Raji (cell line): ENCODE data around the gene CASZ1.

ENCODE experiments used
- POLR2A ChIP-seq: IDR thresholded peaks from 2 replicates; pipeline ENCODE4 v1.6.1; 2011; ENCODE audit warnings: low read depth, low read length, control low read depth; ENCODE audit not compliant: insufficient read depth

Gene CASZ1

GRCh38 chr1:10625076-10625475, 171.4 kb downstream of the CASZ1 start:
- no peak for TF ChIP-seq POLR2A

DNA sequence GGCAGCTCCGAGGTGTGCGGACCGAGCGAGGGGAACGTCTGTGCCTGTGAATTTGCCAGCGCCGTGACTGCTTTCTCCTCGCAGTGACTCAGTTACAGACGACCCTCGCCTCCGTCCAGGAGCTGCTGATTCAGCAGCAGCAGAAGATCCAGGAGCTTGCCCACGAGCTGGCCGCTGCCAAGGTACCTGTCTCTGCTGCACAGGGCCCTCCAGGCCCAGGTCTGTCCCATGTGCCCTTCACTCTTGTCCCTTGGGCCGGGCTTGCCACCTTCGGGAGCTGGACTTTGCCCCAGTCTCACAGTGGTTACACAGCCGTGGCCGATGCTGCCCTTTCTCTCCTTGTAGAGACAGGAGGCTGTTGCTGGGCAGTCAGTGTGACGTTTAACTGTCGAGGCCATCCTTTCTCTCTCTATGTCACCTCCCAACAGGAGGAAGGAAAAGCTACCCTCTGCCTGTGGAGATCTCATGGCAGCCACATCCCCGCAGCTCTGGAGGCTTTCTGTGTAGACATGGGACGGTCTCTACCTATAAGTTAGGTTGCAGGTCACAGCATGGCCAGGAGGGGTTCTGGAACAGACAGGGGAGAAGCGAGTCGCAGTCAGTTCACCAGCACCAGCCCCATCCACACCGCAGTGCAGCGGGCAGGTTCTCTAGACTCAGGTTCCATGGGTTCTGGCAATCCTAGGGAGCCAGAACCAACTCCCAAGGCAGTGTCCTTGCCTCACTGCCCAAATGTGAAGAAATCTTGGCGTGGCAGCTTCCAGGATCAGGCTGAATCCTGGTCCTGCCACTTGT, 172.0 kb downstream of the CASZ1 start:
- no peak for TF ChIP-seq POLR2A

DNA sequence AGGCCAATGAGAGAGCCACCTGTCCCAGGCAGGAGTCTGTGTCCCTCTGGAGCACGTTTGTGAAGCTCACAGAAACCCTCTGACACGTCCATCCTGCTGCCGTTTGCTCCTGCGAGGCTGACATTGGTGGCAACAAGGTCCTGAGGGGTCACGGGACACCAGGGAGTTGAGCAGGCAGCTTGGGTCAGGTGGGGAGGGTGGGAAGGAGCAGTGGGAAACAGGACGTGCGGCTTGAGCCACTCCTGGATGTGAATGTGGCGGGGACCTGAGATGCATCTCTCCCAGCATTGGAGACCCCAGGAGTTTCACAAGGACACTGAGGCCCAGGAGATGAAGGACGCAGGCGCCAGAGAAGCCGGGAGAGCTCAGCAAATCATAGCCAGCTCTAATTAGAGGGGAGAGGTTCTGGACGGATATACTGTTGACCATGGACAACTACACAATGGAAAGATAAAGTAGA, 172.7 kb downstream of the CASZ1 start:
- no peak for TF ChIP-seq POLR2A

DNA sequence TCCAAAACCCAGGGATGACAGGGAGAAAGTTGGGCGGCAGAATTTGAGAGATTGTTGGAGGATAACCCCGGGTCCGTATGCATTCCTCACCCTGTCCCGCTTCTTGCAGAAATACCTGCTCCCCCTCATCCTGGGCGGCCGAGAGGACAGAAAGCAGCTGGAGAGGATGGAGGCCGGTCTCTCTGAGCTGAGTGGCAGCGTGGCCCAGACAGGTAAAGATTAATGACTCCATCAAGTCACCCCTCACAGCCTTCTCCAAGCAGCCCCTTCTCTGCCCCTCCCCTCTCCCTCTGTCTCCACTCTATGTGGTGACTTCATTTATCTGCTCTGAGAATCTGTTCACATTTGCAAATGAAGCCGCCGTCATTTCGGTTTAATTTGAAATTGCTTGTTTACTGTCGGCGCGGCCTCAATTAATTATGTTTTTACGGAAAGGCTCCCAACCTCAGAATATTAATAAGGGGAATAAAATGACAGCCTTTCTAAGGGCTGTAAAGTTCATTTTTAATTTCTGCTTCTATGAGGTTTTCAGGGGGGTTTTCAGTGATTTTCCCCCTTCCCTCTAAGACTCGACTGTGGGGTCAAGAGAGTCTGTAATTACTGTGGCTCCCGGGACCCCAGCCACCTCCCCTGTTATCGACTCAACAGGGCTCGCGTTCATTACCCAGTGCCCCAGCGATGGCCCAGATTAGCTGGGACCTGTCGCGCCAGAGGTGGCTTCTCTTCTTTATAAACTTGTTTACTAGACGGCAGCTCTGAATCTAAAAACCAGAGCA, 173.3 kb downstream of the CASZ1 start:
- TF ChIP-seq POLR2A: no peak

DNA sequence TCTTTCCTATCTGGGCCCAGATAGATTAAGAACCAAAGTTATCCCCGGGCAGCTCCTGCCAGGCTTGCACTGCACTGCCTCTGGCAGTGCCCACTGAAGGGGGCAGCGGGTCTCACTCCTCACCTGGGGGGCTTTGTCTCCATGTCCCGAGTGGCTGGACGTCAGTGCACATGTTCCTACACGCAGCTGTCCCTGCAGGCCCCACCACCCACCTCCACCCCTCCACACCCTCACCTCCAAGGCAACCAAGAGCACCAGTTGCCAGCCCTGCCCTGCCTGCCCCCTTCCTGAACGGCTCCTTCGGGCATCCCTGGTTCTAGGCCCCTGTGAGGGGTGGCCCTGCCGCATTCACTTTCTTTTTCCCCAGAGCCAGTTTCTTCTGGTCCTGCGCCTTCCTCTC, 174.5 kb downstream of the CASZ1 start:
- no peak for TF ChIP-seq POLR2A

- TF ChIP-seq POLR2A: no peak
Measured at GRCh38 chr1:10620776-10621175, 175.7 kb downstream of the CASZ1 start.

GRCh38 chr1:10617931-10618885, 178.2 kb downstream of the CASZ1 start:
- no peak for TF ChIP-seq POLR2A

GRCh38 chr1:10617318-10617717, 179.1 kb downstream of the CASZ1 start:
- no peak for TF ChIP-seq POLR2A

GRCh38 chr1:10616696-10617095, 179.8 kb downstream of the CASZ1 start:
- TF ChIP-seq POLR2A: no peak

GRCh38 chr1:10615932-10616671, 180.3 kb downstream of the CASZ1 start:
- TF ChIP-seq POLR2A: no peak

GRCh38 chr1:10615332-10615731, 181.1 kb downstream of the CASZ1 start:
- TF ChIP-seq POLR2A: no peak

DNA sequence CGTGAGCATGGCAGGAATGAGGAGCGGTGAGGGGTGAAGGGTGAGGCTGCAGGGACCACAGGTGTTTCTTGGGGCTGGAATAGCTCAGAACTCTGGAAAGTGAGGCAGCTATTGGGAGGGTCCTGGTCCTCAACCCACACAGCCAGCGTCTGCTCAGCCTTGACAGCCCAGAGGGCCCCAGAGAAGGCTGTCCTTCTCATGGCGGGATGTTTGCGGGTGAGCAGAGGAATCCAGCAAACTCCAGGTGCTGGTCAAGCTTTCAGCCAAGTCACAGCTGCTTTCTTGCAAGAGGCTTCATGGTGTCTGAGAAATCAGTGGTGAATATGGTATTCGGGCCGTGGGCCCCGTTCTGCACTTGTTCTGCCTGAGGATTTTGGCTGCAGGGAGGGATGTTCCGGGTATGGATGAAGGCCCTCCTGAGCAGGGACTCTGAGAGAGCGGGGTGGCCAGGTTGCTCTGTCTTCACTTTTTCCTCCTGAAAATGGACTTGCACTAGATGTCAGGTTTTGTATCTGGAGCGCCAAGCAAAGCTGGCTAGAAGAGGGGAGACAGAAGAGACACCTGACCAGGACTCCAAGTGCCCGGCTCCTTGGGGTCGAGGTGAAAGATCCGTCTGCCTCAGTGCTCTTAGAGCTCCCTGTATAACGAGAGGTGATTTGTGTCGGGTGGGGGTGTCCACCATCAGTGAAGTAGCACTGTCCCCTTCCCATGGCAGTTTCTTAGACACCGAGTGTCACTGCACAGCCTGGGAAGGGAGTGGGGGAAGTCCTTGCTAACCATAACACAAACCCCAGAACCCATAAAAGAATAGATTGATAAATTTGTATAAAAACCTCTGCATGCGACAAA, 181.8 kb downstream of the CASZ1 start:
- no peak for TF ChIP-seq POLR2A

- no peak for TF ChIP-seq POLR2A
Measured at GRCh38 chr1:10613861-10614260, 182.6 kb downstream of the CASZ1 start.
